Measurements from ENCODE around the gene LRRN4CL. TPM values are rescaled to one million over a fixed set of nuclear protein-coding genes. Genes with fewer than 3 reads are reported as not detected.

LRRN4CL gene
- total and polyA plus RNA-seq, 9 of the 15 experiments (the other 6 are each of a cell fraction or from before 2014, with no cell fraction given): 0.03 to 0.11 (median 0.05) TPM; not detected in 4

DNA sequence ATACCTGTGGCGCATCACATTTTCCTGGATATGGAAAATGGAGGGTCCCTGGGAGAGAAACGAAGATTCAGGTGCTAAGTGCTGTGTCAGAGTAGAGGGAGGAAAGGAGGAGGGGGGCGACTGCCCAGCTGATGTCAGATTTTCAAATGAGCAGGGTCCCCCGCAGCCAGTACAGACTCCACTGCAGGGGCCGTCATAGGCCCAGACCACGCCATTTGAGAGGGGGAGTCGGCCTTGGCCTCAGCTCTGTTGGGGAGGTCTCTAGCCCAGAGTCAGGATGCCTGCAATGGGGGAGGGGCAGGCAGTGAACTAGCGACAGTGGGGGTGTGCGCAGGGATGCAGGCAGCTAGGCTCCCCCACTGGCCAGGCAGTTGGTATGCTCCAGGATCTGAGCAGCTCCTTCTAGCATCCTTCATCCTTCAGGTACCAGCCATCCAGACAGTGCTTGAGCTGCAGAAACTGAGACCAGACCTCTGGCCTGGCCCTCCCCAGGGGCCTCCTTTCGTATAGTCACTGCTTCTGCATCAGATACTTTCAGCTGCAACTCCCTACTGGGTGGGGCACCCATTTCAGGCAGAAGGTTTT is 18.0 kb upstream of the LRRN4CL start, which contains the start of the genes BSCL2 and GNG3 (continued):
- TF ChIP-seq ILK (tag; IDR thresholded peaks at IDR 0.05; ENCODE audit: borderline replicate concordance, low read depth): no peak
- TF ChIP-seq DPF2 (IDR thresholded peaks at IDR 0.05): no peak
- TF ChIP-seq, protein P1, sequence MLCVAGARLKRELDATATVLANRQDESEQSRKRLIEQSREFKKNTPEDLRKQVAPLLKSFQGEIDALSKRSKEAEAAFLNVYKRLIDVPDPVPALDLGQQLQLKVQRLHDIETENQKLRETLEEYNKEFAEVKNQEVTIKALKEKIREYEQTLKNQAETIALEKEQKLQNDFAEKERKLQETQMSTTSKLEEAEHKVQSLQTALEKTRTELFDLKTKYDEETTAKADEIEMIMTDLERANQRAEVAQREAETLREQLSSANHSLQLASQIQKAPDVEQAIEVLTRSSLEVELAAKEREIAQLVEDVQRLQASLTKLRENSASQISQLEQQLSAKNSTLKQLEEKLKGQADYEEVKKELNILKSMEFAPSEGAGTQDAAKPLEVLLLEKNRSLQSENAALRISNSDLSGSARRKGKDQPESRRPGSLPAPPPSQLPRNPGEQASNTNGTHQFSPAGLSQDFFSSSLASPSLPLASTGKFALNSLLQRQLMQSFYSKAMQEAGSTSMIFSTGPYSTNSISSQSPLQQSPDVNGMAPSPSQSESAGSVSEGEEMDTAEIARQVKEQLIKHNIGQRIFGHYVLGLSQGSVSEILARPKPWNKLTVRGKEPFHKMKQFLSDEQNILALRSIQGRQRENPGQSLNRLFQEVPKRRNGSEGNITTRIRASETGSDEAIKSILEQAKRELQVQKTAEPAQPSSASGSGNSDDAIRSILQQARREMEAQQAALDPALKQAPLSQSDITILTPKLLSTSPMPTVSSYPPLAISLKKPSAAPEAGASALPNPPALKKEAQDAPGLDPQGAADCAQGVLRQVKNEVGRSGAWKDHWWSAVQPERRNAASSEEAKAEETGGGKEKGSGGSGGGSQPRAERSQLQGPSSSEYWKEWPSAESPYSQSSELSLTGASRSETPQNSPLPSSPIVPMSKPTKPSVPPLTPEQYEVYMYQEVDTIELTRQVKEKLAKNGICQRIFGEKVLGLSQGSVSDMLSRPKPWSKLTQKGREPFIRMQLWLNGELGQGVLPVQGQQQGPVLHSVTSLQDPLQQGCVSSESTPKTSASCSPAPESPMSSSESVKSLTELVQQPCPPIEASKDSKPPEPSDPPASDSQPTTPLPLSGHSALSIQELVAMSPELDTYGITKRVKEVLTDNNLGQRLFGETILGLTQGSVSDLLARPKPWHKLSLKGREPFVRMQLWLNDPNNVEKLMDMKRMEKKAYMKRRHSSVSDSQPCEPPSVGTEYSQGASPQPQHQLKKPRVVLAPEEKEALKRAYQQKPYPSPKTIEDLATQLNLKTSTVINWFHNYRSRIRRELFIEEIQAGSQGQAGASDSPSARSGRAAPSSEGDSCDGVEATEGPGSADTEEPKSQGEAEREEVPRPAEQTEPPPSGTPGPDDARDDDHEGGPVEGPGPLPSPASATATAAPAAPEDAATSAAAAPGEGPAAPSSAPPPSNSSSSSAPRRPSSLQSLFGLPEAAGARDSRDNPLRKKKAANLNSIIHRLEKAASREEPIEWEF (CRISPR knock-in tag; IDR thresholded peaks at IDR 0.05): no peak
- no peak for TF ChIP-seq ZFP30 (CRISPR knock-in tag; IDR thresholded peaks at IDR 0.05; ENCODE audit: borderline replicate concordance)
- no peak for TF ChIP-seq NR1H2 (CRISPR knock-in tag; IDR thresholded peaks at IDR 0.05)
- no peak for TF ChIP-seq MEF2A (IDR thresholded peaks at IDR 0.05; ENCODE audit: control insufficient read depth, low read depth, low read length)
- TF ChIP-seq ZNF24 (IDR thresholded peaks at IDR 0.05): no peak
- TF ChIP-seq HDAC8 (tag; IDR thresholded peaks at IDR 0.05): no peak
- TF ChIP-seq ZNF57 (CRISPR knock-in tag; IDR thresholded peaks at IDR 0.05): no peak
- TF ChIP-seq SOX6 (IDR thresholded peaks at IDR 0.05): no peak
- TF ChIP-seq, protein P2, sequence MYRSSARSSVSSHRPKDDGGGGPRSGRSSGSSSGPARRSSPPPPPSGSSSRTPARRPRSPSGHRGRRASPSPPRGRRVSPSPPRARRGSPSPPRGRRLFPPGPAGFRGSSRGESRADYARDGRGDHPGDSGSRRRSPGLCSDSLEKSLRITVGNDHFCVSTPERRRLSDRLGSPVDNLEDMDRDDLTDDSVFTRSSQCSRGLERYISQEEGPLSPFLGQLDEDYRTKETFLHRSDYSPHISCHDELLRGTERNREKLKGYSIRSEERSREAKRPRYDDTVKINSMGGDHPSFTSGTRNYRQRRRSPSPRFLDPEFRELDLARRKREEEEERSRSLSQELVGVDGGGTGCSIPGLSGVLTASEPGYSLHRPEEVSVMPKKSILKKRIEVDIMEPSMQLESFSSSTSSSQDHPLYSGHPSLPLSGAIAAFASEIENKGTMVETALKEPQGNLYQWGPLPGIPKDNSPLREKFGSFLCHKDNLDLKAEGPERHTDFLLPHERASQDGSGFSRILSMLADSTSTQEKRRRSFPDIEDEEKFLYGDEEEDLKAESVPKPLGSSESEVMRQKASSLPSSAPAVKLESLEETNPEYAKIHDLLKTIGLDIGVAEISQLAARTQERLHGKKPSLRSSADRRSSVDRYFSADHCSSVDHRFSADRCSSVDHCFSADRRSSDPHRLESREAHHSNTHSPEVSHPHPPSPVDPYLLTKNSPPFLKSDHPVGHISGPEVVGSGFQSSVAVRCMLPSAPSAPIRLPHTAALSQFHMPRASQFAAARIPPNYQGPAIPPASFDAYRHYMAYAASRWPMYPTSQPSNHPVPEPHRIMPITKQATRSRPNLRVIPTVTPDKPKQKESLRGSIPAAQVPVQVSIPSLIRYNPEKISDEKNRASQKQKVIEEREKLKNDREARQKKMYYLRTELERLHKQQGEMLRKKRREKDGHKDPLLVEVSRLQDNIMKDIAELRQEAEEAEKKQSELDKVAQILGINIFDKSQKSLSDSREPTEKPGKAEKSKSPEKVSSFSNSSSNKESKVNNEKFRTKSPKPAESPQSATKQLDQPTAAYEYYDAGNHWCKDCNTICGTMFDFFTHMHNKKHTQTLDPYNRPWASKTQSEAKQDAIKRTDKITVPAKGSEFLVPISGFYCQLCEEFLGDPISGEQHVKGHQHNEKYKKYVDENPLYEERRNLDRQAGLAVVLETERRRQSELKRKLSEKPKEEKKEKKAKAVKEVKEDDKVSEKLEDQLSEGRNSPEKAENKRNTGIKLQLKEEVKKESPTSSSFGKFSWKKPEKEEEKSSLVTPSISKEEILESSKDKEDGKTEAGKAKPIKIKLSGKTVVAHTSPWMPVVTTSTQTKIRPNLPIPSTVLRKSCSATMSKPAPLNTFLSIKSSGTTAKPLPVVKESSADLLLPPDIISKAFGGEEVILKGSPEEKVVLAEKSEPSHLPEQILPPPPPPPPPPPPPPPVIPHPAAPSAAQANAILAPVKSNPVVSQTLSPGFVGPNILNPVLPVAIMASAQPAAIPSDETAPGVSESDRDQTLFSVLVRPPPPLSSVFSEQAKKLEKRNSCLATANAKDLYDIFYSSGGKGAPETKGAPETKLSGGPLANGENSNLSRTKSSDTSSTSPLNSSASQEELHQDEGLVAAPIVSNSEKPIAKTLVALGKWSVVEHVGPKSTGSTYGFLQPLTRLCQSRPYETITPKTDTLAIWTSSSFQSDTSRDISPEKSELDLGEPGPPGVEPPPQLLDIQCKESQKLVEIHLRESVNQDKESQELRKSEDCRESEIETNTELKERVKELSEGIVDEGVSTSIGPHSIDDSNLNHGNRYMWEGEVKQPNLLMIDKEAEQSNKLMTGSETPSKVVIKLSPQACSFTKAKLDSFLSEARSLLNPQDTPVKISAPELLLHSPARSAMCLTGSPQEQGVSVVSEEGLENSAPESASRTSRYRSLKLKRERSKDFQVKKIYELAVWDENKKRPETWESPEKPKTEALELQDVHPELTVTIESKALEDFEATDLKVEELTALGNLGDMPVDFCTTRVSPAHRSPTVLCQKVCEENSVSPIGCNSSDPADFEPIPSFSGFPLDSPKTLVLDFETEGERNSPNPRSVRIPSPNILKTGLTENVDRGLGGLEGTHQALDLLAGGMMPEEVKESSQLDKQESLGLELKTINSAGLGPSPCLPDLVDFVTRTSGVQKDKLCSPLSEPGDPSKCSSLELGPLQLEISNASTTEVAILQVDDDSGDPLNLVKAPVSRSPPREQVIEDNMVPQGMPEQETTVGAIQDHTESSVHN (IDR thresholded peaks at IDR 0.05; ENCODE audit: borderline replicate concordance in 1 of 2, low read depth in 1 of 2): no peak
- no peak for TF ChIP-seq ZFX (CRISPR knock-in tag; IDR thresholded peaks at IDR 0.05)
- TF ChIP-seq ZKSCAN3 (CRISPR knock-in tag; IDR thresholded peaks at IDR 0.05): no peak

All from K562 (cell line).